GM18511 (cell line): Measurements from ENCODE around the gene LMNB1.

ENCODE experiments used
- ATAC-seq: cut with Tn5 transposase; IDR thresholded peaks from one replicate; pipeline ENCODE4 v1.9.1; 2021; ENCODE audit warnings: mild to moderate bottlenecking, moderate library complexity; ENCODE audit not compliant: unreplicated experiment

LMNB1 gene

DNA sequence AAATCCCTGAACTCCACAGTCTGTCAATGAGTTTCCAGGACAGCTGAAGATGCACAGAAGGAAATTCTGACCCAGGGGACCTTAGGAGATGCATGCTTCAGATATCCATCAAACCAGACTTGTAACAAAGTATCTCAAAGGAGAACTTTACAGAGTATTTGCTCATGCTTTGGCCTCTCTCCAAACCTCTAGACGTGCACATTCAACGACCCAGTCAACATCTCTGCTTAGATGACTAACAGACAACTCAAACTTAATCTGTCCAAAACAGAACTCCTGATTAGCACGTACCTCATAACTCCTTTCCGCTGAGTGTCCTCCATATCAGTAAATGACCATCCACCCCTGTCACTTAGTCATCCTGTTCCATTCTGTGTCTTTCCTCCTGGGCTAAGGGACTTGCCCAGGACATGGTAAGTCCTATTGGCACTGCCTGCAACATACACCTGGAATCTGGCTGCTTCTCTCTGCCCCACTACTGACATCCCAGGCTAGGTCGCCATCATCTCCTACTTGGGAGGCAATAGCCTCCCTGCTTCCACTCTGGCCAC lies 107.4 kb downstream of the LMNB1 start:
- ATAC-seq, result no peak
